IPS-20b (cell line): ENCODE results near the gene CELF5.
"Not testable (repeated sequence)": the region's sequence is repeated elsewhere in the genome, so short reads cannot be mapped to it uniquely, and the experiment has no call there.

Source experiments
- H3K27ac ChIP-seq: one replicate; pipeline ENCODE4 v1.5.1; 2013; ENCODE audit warnings: low read length
- H3K27me3 ChIP-seq: 2 replicates; pipeline ENCODE4 v1.6.1; 2013; ENCODE audit warnings: mild to moderate bottlenecking, low read length, inconsistent platforms; ENCODE audit not compliant: insufficient read depth
- H3K36me3 ChIP-seq: 2 replicates; pipeline ENCODE4 v1.6.1; 2013; ENCODE audit warnings: low read depth, mild to moderate bottlenecking, inconsistent platforms, low read length, moderate library complexity; ENCODE audit not compliant: insufficient read depth
- H3K4me1 ChIP-seq: 2 replicates; pipeline ENCODE4 v1.6.1; 2013; ENCODE audit warnings: mild to moderate bottlenecking, control low read depth, inconsistent platforms, low read length, moderate library complexity; ENCODE audit not compliant: insufficient read depth
- H3K4me3 ChIP-seq: 2 replicates; pipeline ENCODE4 v1.5.1; 2013; ENCODE audit warnings: mild to moderate bottlenecking, low read length, inconsistent platforms
- H3K9ac ChIP-seq: 2 replicates; pipeline ENCODE4 v1.6.1; 2013; ENCODE audit warnings: low read depth, mild to moderate bottlenecking, inconsistent platforms, low read length, moderate library complexity
- H3K9me3 ChIP-seq: 2 replicates; pipeline ENCODE4 v1.6.1; 2013; ENCODE audit warnings: mild to moderate bottlenecking, low read depth, low read length, inconsistent platforms; ENCODE audit not compliant: insufficient read depth

CELF5 gene

DNA sequence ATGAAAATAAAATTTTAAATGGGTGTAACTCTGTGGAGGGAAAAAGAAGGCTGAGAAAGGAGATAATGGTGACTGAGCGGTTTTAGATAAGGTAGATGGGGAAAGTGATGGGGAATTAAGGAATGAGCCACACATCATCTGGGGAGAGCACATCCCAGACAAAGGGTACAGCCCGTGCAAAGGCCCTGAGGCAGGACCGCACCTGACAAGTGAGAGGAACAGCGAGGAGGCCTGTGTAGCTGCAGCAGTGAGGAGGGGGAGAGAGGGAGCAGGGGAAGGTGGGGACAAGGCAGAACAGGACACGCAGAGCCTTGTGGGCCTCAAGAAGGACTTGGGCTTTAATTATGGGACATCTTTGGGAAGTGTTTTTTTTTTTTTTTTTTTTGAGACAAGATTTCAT, 1.8 kb upstream of the CELF5 start:
- Histone ChIP-seq H3K27ac (no peak overlapping the region), H3K4me3 (no peak overlapping the region), H3K9ac (no peak overlapping the region), H3K4me1 (no peaks in the 10 kb centered on the region), H3K36me3 (no peaks in the 10 kb centered on the region), H3K9me3 (no peaks in the 10 kb centered on the region), H3K27me3 (peaks cover 16% of the 10 kb centered on the region)

DNA sequence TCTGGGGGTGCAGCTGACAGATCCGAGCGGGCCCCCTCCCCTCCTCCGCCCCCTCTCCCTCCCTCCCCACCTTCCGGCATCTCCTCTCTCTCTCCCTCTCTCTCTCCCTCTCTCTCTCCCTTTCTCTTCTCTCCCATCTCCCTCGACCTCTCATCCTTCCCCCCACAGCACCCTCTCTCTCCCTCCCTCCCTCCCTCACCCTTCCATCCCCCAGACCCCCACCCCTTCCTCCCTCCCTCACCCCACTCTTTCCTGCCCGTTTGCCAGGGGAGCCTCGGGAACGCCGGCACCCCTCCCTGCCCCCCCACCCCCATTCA, 666 bp downstream of the CELF5 start:
- H3K9ac ChIP-seq, result no peak overlapping the region
- H3K4me3 ChIP-seq, result peak overlapping the region; percentile 46; the same call in 1 of the 2 replicates
- no peaks in the 10 kb centered on the region for H3K4me1 ChIP-seq
- no peaks in the 10 kb centered on the region for H3K36me3 ChIP-seq
- H3K9me3 ChIP-seq, result no peaks in the 10 kb centered on the region
- no peak overlapping the region for H3K27ac ChIP-seq
- peaks cover 30% of the 10 kb centered on the region for H3K27me3 ChIP-seq

DNA sequence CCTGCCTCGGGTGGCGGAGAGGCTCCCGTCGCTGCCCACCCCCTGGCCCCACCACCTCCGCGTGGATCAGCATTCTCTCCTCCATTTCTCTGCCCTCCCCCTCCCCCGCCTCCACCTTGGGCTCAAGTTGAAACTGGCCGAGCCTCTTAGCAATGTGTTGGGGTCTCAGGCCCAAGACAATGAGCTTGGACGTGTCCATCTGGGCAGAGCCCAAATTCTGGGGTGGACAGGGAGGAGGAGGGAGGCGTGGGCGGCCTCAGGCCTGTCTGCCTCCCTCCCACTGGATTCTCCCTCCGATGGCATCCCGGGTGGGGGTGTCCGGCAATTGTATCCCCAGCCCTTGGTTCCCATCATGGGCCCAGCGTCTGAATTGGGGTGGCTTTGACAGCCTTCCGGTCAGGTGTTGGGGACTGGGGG, 1.2 kb downstream of the CELF5 start:
- H3K27me3 ChIP-seq, result peaks cover 36% of the 10 kb centered on the region
- peak overlapping the region; percentile 46; the same call in 1 of the 2 replicates for H3K4me3 ChIP-seq
- H3K9ac ChIP-seq, result no peak overlapping the region
- no peak overlapping the region for H3K27ac ChIP-seq
- H3K4me1 ChIP-seq, result no peaks in the 10 kb centered on the region
- H3K9me3 ChIP-seq, result no peaks in the 10 kb centered on the region
- H3K36me3 ChIP-seq, result no peaks in the 10 kb centered on the region

DNA sequence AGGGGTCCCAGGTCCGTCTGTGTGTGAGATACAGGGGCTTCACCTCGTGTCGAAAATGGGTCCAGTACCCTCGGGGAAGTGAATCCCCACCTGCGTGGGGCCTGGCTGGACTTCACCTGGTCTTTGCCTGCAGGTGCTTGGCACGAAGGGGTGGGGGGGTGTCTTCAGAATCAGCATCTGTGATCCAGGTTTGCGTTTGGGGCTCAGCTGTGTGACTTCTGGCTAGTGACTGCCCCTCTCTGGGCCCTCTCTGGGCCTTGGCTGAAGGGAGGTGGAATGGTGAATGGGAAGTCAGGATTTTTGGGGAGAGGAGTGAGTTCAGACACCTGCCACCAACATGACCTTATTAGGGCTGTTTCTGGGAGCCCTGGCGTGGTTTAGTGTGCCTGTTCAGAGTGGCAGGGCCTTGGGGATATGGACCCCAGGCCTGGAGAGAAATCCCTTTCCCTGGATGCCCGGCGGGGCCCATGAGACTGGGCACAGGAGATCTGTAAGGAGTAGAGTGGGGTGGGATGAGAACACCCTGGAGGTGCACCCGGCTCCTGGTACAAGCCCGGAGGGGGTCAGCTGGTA, 2.7 kb downstream of the CELF5 start:
- H3K4me1 ChIP-seq, result no peaks in the 10 kb centered on the region
- H3K4me3 ChIP-seq, result no peak overlapping the region
- H3K36me3 ChIP-seq, result no peaks in the 10 kb centered on the region
- H3K27ac ChIP-seq, result no peak overlapping the region
- H3K9me3 ChIP-seq, result no peaks in the 10 kb centered on the region
- H3K27me3 ChIP-seq, result peaks cover 40% of the 10 kb centered on the region
- no peak overlapping the region for H3K9ac ChIP-seq

DNA sequence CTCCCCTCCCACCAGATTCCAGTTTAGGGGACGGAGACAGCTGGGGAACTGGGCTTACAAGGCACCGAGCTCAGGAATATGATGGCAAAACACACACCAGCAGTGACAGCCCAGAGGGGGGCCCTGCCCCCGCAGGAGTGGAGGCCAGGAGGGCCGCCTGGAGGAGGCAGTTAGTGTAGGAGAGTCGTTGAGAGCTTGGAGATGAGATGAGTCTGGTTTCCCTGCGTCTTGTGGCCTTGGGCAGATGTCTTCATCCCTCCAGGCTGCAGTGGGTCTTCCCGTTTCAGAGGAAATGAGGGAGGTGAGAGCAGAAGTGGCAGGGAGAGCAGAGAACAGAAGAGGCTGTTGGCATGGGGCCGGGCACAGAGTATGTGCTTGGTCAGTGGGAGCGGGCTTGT, 4.9 kb downstream of the CELF5 start:
- no peak overlapping the region for H3K9ac ChIP-seq
- no peak overlapping the region for H3K4me3 ChIP-seq
- no peaks in the 10 kb centered on the region for H3K9me3 ChIP-seq

DNA sequence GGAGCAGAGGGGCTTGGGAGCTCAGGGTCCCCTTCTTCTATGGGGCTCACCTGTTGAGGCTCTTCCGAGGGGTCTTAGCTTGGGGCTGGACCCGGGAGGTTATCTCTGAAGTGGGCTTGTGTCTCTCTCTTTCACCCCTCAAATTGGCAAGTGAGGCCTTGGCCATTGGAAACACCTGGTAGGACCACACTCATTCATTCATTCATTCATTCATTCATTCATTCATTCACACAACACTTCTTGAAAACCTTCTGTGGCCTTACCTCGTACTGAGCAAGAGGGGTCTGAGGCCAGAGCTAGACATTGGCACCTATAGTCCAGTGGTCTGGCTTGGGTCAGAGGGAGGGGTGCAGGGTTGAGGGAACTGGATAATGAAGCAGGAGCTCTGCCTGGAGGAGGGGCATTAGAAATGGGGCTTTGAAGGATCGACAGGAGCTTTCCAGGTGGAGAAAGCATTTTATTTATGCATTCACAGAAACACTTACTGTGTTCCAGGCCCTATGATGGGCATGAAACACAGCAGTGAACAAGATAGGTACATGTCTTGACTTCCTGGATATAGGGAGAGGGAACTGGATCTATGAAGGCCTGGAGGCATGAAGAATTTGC, 5.5 kb downstream of the CELF5 start:
- no peak overlapping the region for H3K27ac ChIP-seq
- no peak overlapping the region for H3K9ac ChIP-seq
- no peaks in the 10 kb centered on the region for H3K4me1 ChIP-seq
- no peaks in the 10 kb centered on the region for H3K36me3 ChIP-seq
- no peaks in the 10 kb centered on the region for H3K9me3 ChIP-seq
- peaks cover 40% of the 10 kb centered on the region for H3K27me3 ChIP-seq
- no peak overlapping the region for H3K4me3 ChIP-seq

More for the DNA sequence above, 4.9 kb downstream of the CELF5 start:
- no peak overlapping the region for H3K27ac ChIP-seq
- H3K4me1 ChIP-seq, result no peaks in the 10 kb centered on the region
- peaks cover 40% of the 10 kb centered on the region for H3K27me3 ChIP-seq
- no peaks in the 10 kb centered on the region for H3K36me3 ChIP-seq

DNA sequence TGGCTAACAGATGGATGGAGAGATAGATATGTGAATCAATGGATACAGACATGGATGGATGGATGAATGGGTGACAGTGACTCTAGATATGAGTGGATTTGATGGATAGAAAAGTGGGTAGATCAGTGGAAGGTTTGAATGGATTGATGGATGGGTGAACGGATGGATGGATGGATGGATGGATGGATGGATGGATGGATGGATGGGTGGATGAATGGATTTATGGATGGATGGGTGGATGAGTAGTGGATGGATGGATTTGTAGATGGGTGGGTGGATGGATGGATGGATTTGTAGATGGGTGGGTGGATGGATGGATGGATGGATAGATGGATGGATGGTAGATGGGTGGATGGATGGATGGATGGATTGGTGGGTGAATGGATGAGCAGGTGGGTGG, 6.8 kb downstream of the CELF5 start:
- Histone ChIP-seq H3K4me3 (no peak overlapping the region), H3K9me3 (no peaks in the 10 kb centered on the region), H3K36me3 (no peaks in the 10 kb centered on the region), H3K27ac (no peak overlapping the region), H3K4me1 (no peaks in the 10 kb centered on the region), H3K9ac (no peak overlapping the region), H3K27me3 (peaks cover 33% of the 10 kb centered on the region; the same call in 1 of the 2 replicates)

DNA sequence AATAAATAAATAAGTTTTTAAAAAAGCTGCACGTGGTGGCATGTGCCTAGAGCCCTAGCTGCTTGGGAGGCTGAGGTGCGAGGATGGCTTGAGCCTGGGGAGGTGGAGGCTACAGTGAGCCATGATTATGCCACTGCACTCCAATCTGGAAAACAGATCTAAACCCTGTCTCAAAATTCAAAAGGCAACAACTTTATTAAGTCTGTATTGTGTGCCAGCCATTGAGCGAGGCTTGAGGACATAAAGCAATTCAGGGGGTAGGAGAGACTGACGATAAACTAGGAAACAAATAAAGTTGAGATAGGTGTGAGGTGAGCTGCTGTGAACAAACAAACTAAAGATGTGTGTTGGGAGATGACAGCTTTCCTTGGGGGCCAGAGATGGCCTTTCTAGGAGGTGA, 8.7 kb downstream of the CELF5 start:
- no peaks in the 10 kb centered on the region for H3K4me1 ChIP-seq
- H3K27me3 ChIP-seq, result peaks cover 23% of the 10 kb centered on the region; the same call in 1 of the 2 replicates
- no peak overlapping the region for H3K27ac ChIP-seq
- H3K36me3 ChIP-seq, result no peaks in the 10 kb centered on the region
- H3K9ac ChIP-seq, result no peak overlapping the region
- no peak overlapping the region for H3K4me3 ChIP-seq
- H3K9me3 ChIP-seq, result no peaks in the 10 kb centered on the region

DNA sequence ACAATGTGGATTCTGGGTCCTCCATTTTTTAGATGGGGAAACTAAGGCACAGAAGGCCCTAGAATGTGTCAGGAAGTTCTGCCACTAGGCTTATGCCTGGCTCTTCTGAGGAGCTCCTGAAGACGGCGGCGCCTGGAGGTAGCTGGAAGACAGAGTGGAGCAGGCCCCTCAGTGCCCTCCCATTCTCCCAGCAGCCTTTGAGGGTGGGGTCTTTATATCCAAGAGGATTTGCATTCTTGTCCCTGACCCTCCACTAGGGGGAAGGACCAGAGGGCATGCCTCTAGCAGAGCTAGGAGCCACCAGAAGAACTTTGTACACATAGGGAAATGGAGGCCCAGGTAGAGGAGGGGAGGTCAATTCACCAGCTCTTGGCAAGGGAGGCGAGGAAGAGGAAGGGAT, 9.4 kb downstream of the CELF5 start:
- no peaks in the 10 kb centered on the region for H3K36me3 ChIP-seq
- H3K4me1 ChIP-seq, result no peaks in the 10 kb centered on the region
- no peaks in the 10 kb centered on the region for H3K9me3 ChIP-seq
- peaks cover 23% of the 10 kb centered on the region; the same call in 1 of the 2 replicates for H3K27me3 ChIP-seq
- no peak overlapping the region for H3K27ac ChIP-seq
- H3K9ac ChIP-seq, result no peak overlapping the region
- H3K4me3 ChIP-seq, result no peak overlapping the region

DNA sequence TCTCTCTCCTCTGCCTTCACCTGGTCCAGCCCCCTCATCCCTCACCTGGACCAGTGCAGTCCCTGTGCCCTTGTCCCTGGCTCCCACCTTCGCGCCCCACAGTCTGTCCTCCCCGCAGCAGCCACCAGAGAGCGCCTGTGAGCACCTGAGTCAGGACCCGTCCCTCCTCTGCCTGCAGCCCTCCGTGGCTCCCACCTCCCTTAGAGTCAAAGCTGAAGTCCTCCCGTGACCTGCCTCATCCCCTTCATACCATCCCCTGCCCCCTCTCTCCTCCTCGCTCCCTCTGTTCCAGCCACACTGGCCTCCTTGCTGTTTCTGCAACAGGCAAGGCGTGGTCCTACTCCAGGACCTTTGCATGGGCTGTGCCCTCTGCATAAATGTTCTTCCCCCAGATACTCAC, 10.3 kb downstream of the CELF5 start:
- Histone ChIP-seq H3K27ac (no peak overlapping the region), H3K9ac (no peak overlapping the region), H3K4me1 (no peaks in the 10 kb centered on the region), H3K36me3 (no peaks in the 10 kb centered on the region), H3K4me3 (no peak overlapping the region), H3K27me3 (peaks cover 13% of the 10 kb centered on the region; the same call in 1 of the 2 replicates), H3K9me3 (no peaks in the 10 kb centered on the region)

DNA sequence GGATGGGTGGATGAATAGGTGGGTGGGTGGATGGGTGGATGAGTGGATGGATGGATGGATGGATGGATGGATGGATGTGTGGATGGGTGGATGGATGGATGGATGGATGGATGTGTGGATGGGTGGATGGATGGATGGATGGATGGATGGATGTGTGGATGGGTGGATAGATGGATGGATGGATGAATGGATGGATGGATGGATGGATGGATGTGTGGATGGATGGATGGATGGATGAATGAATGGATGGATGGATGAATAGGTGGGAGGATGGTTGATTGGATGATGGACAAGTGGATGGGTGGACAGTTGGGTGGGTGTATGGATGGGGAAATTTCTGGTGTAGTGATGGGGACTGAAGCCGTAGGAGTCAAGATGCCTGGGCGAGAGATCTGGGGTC, 11.1 kb downstream of the CELF5 start:
- not testable (repeated sequence) for H3K4me1 ChIP-seq, H3K36me3 ChIP-seq, H3K9ac ChIP-seq, H3K4me3 ChIP-seq, H3K27ac ChIP-seq, H3K27me3 ChIP-seq, H3K9me3 ChIP-seq

DNA sequence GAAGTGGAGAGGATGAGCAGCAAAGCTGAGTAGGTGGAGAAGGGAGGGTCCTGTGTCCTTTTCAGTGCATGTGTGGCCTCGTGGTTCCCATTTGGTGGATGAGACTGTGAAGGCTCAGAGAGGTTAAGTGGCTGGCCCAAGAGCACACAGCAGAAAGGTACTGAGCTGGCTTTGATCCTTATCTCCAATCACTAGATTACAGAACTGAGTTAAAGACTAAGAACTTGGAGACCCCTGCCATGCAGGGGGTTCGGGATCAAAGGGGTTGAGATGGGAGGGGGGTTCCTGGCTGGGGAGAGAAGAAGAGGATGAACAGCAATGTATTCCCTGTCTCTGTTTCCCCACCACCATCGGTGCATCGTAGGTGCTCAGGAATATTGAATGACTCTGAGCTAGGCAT, 11.8 kb downstream of the CELF5 start:
- Histone ChIP-seq H3K9ac (no peak overlapping the region), H3K4me1 (no peaks in the 10 kb centered on the region), H3K27me3 (no peaks in the 10 kb centered on the region), H3K36me3 (no peaks in the 10 kb centered on the region), H3K27ac (no peak overlapping the region), H3K9me3 (no peaks in the 10 kb centered on the region), H3K4me3 (no peak overlapping the region)
